Right forelimb (tissue), 1 donor: ENCODE results near the gene SMURF1.
A peak's percentile ranks its signal among the peaks of the same experiment; 100 is the strongest.

Experiments
- DNase-seq: peaks from one replicate; pipeline ENCODE4 v3.0.0-alpha.2; 2018

The SMURF1 gene

DNA sequence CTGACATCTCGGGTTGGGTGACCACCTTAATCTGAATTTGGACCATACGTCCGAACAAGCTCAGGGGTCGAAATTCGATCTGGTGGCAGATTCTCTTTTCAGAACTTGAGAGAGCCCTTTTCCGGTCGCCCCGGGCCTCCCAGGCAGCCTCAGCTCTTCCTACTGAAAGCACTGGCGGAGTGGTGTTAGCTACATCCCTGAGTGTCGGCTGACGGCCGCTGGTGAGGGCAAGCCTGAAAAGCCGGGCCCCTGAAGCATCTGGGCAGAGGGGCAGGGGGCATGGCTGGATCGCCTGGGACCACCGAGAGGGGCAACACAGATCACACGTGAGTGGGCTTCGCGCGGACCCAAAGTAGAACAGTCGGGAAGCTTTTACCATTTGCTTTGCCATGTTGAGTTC, 116.1 kb downstream of the SMURF1 start:
- no peak for DNase-seq

GRCh38 chr7:99027241-99027640, 116.7 kb downstream of the SMURF1 start:
- DNase-seq: no peak

DNA sequence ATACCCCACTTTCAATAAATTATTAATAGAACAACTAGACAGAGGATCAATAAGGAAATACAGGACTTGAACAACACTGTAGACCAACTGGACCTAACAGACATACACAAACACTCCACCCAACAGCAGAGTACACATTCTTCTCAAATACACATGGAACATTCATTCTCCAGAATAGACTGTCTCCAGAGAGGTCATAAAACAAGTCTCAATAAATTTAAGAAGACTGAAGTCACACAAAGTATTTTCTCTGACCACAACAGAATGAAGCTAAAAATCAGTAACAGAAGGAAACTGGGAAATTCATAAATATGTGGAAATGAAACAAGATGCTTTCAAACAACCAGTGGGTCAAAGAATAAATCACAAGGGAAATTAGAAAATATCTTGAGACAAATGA, 119.8 kb downstream of the SMURF1 start:
- no peak for DNase-seq

- DNase-seq: no peak
These were observed 121.9 kb downstream of the SMURF1 start for GRCh38 chr7:99021941-99022560.

- no peak for DNase-seq
These were observed 123.5 kb downstream of the SMURF1 start for GRCh38 chr7:99020413-99020715.

- DNase-seq: no peak
These were observed 124.1 kb downstream of the SMURF1 start for GRCh38 chr7:99019523-99020412.

DNA sequence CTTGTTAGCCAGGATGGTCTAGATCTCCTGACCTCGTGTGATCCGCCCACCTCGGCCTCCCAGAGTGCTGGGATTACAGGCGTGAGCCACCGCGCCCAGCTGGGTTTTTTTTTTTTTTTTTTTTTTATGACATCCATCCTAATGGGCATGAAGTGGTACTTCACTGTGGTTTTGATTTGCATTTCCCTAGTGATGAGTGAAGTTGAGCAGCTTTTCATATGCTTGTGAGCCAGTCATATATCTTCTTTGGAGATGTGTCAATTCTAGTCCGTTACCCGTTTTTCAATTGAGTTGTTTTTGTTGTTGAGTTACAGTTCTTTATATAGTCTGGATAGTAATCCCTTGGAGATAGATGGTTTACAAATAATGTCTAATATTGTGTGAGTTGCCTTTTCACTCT, 127.7 kb downstream of the SMURF1 start:
- DNase-seq: no peak

DNA sequence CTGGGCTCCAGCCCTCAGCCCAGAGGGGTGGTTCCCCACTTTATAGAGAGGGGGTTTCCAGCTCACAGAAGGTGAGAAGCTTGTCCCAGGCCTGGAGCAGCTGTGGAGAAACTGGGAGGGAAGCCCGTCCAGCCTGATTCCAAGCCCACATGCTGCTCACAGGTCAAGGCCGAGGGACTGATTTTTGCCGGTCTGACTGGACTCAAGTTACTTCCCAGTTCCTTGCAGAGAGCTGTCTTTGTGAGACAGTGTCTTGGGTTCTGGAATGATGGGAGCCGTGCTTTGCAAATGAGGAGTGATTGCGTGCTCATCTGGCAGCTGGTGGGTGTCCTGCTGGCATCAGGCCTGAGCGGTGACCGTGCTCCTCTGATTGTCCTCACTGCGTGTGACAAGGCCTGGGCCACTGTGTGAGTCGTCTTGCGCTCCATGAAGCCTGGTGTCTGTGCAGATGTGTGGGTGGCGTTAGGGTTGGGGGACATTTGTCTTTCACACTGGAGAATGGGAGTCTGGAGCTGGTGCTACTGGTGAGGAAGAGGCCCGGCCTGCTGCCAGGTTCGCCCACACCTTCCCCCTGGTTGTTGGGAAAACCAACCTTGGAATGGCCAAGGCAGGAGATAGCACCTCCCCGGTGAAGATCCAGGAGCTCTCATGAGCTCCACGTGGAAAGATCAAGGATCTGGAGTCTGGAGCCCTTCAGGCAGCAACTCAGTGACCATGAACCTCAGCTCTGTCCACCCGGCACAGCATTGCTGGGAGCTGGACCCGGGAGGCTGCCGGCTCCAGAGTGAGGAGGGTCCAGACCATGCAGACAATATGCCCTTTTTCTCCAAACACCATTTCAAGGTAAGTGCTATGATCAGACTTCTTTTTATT, 129.6 kb downstream of the SMURF1 start:
- peak; percentile 24 for DNase-seq

DNA sequence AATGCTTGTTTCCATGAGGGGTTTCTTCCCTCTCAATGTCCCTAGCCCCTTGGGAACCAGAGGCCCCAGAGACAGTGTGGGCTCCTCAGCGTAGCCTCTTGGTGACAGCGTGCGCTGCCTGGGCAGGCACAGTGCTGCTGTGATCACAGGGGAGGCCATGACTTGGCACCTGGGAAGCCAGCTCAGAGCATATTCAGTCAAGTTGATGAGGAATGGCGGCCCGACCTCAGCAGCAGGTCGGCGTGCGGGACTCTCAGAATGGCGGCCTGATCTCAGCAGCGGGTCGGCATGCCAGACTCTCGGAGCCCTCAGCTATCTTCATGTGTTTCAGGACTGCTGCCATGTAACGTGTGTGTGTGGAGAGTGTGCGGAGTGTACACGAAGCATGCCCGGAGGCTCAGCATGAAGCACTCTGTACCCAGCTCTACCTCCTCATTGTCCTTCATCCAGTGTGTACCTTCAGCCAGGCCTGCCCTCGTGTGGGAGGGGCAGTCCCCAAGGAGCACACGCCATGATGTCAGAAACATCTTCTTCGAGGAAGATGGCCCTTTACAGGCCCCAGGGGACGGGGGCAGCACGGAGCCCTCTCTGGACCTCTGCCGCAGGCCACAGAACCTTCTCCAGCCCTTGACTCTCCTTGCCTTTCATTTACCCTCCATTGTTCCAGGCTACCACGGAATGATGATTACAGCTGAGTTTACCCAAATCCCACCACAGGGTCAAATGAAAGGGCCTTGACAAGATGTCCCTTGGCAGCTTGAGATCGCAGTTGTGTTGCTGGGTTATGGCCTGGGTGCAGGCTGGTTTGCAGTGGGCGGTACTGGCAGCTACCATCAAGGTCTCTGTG, 130.4 kb downstream of the SMURF1 start:
- DNase-seq: peak; percentile 20

DNA sequence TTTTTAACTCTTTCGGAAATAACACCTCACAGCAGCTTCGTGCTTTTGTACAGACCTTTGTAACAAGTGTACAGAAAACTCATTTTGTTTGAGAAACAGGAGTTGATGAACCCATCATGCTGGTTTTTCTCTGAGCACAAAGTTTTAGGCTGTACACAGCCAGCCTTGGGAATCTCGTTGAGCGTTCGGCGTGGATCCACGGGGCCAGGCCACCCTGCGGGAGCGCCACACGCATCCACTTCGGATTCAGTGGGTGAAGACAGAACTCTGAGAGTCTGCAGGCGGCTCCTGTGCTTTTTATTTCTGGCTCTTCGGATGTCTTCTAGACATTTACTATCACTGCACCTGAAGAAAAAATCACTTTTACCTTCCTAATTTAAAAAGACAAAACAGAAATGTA, 131.2 kb downstream of the SMURF1 start:
- no peak for DNase-seq

- no peak for DNase-seq
These were observed 132.1 kb downstream of the SMURF1 start for GRCh38 chr7:99011706-99012404.

GRCh38 chr7:99011341-99011705, 132.6 kb downstream of the SMURF1 start:
- DNase-seq: no peak

GRCh38 chr7:99010281-99010680, 133.6 kb downstream of the SMURF1 start:
- DNase-seq: no peak

GRCh38 chr7:99008921-99009530, 134.9 kb downstream of the SMURF1 start:
- no peak for DNase-seq

DNA sequence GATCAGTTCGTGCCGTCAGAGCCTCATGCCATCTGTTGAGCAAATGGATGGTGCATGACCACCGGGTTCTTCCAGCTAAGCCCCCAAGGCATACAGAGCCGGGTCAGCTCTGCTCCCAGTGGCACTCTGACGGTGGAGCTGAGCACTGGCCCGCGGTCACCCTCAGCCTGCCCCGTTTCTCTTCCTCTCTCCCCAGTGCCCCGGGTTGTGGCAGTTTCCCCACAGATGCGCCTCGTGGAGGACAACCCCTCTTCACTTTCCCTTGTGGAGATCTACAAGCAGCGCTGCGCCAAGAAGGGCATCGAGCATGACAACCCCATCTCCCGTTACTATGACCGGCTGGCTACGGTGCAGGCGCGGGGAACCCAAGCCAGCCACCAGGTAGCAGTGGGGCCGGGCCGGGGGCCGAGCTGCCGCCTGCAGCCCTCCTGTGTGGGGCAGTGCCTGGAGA, 135.7 kb downstream of the SMURF1 start:
- DNase-seq: no peak

- no peak for DNase-seq
These were observed 137.0 kb downstream of the SMURF1 start for GRCh38 chr7:99006739-99007424.

GRCh38 chr7:99005776-99006175, 138.1 kb downstream of the SMURF1 start:
- no peak for DNase-seq

GRCh38 chr7:99004781-99005500, 139.0 kb downstream of the SMURF1 start:
- no peak for DNase-seq

DNA sequence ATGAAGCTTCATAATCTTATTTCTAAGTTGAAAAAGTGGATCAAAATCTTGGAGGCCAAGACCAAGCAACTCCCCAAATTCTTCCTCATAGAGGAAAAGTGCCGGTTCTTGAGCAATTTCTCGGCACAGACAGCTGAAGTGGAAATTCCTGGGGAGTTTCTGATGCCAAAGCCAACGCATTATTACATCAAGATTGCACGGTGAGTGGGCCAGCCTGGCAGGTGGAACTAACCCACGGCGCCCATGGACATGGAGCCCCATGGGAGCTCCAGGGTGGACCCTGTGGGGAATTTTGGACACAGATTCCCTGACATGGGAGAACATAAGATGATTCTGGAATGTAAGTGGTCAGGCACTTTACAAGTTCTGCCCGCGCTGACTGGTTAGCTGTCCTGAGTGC, 139.7 kb downstream of the SMURF1 start:
- no peak for DNase-seq

DNA sequence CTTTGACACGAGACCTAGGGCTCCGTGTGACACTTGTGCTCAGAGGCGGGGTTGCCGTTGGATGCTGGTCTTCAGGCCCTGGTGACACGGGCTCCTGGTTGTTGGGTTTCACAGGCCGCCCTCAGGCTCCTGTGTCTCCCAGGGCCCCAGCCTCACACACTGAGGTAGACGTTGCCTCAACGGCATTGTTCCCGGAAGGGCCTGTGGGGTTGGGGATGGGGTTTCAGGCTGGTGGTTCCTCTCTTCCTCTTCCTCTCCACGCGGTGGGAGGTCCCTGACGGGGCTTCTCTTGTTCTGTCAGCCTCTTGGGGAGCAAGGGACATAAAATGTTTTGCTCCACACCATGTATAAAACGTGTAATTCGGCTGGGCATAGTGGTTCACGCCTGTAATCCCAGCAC, 140.5 kb downstream of the SMURF1 start:
- no peak for DNase-seq
